Suprapubic skin (tissue), 3 donors: ENCODE results near the gene SCAMP1.

Experiments used
- CTCF ChIP-seq, 2 donors: fragments of 200-600 bp in 1 of 2; fragments of 450-650 bp in 1 of 2; sonication (generic) in 1 of 2; IDR thresholded peaks; one replicate each; pipeline ENCODE4 v1.5.1; 2016 to 2019; ENCODE audit warnings: antibody characterized with exemption in 2 of 2, mild to moderate bottlenecking in 1 of 2, moderate library complexity in 1 of 2
- POLR2A ChIP-seq, 2 donors: fragments of 450-650 bp; IDR thresholded peaks; one replicate each; pipeline ENCODE4 v1.6.1; 2017; ENCODE audit warnings: antibody characterized with exemption in 2 of 2, mild to moderate bottlenecking in 2 of 2, moderate library complexity in 2 of 2

- TF ChIP-seq CTCF (IDR thresholded peaks at IDR 0.05) = no peak
- no peak for TF ChIP-seq POLR2A (IDR thresholded peaks at IDR 0.05)
These were observed 3.6 kb downstream of the SCAMP1 start for GRCh38 chr5:78364005-78364404.
